HG03135 (cell line): ENCODE results near the gene C1QL1.
"Not testable (repeated sequence)": the region's sequence is repeated elsewhere in the genome, so short reads cannot be mapped to it uniquely, and the experiment has no call there.

Source experiments
- ATAC-seq: cut with Tn5 transposase; IDR thresholded peaks from one replicate; pipeline ENCODE4 v1.9.1; 2021; ENCODE audit warnings: mild to moderate bottlenecking, moderate library complexity; ENCODE audit not compliant: unreplicated experiment

Gene C1QL1

GRCh38 chr17:44965481-44966234 lies 2.4 kb downstream of the C1QL1 start:
- ATAC-seq: no peak

- ATAC-seq: no peak
Measured at GRCh38 chr17:44961921-44962350, 6.2 kb downstream of the C1QL1 start.

- no peak for ATAC-seq
Measured at GRCh38 chr17:44960691-44961090, 7.4 kb downstream of the C1QL1 start.

- ATAC-seq: no peak
Measured at GRCh38 chr17:44959821-44960531, 8.1 kb downstream of the C1QL1 start.

GRCh38 chr17:44956998-44957981 lies 10.8 kb downstream of the C1QL1 start:
- no peak for ATAC-seq

- no peak for ATAC-seq
Measured at GRCh38 chr17:44955674-44956425, 12.3 kb downstream of the C1QL1 start.

GRCh38 chr17:44952946-44953475 lies 15.1 kb downstream of the C1QL1 start:
- no peak for ATAC-seq

- ATAC-seq: no peak
Measured at GRCh38 chr17:44948315-44948795, 19.7 kb downstream of the C1QL1 start.

- peak; percentile 93 for ATAC-seq
Measured at GRCh38 chr17:44947461-44948314, 20.4 kb downstream of the C1QL1 start, which contains the start of gene KIF18B. TSS of gene KIF18B (minus strand) at chr17:44947773. CDS start at chr17:44936344, 11,429 bp downstream.

- not testable (repeated sequence) for ATAC-seq
Measured at GRCh38 chr17:44945652-44946051, 22.5 kb downstream of the C1QL1 start.

GRCh38 chr17:44942456-44942855 lies 25.6 kb downstream of the C1QL1 start:
- ATAC-seq: no peak

GRCh38 chr17:44941712-44942331 lies 26.3 kb downstream of the C1QL1 start:
- ATAC-seq: no peak

- no peak for ATAC-seq
Measured at GRCh38 chr17:44940768-44941167, 27.3 kb downstream of the C1QL1 start.

- ATAC-seq: no peak
Measured at GRCh38 chr17:44940317-44940716, 27.8 kb downstream of the C1QL1 start.

GRCh38 chr17:44935116-44935515 lies 33.0 kb downstream of the C1QL1 start:
- no peak for ATAC-seq

- no peak for ATAC-seq
Measured at GRCh38 chr17:44934745-44935105, 33.4 kb downstream of the C1QL1 start.

- ATAC-seq: no peak
Measured at GRCh38 chr17:44933824-44934744, 34.0 kb downstream of the C1QL1 start.

- no peak for ATAC-seq
Measured at GRCh38 chr17:44932787-44933097, 35.4 kb downstream of the C1QL1 start.
